Measurements from ENCODE around the gene C10orf90.

The C10orf90 gene

DNA sequence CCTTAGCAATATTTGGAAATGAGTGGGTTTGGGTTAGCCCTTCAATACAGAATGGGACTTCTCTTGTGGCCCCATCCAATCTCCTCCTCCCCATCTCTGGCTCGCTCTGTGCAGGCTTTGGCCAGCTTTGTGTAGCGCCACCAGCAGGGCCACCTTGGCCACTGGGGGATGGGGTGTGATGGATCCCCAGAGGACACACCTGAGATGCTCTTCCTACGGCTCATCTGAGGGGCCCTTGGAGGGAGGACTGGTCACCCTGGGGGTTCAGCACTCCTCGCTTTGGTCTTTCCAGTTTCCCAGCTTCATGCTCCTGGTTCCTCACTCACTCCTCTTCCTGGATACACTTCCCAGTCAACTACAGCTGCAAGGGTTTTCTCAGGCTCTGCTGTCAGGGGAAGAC, 15.3 kb upstream of the C10orf90 start (continued):
- TF ChIP-seq, protein P1, sequence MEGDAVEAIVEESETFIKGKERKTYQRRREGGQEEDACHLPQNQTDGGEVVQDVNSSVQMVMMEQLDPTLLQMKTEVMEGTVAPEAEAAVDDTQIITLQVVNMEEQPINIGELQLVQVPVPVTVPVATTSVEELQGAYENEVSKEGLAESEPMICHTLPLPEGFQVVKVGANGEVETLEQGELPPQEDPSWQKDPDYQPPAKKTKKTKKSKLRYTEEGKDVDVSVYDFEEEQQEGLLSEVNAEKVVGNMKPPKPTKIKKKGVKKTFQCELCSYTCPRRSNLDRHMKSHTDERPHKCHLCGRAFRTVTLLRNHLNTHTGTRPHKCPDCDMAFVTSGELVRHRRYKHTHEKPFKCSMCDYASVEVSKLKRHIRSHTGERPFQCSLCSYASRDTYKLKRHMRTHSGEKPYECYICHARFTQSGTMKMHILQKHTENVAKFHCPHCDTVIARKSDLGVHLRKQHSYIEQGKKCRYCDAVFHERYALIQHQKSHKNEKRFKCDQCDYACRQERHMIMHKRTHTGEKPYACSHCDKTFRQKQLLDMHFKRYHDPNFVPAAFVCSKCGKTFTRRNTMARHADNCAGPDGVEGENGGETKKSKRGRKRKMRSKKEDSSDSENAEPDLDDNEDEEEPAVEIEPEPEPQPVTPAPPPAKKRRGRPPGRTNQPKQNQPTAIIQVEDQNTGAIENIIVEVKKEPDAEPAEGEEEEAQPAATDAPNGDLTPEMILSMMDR (tag by site-specific recombination; IDR thresholded peaks at IDR 0.05), result no peak

DNA sequence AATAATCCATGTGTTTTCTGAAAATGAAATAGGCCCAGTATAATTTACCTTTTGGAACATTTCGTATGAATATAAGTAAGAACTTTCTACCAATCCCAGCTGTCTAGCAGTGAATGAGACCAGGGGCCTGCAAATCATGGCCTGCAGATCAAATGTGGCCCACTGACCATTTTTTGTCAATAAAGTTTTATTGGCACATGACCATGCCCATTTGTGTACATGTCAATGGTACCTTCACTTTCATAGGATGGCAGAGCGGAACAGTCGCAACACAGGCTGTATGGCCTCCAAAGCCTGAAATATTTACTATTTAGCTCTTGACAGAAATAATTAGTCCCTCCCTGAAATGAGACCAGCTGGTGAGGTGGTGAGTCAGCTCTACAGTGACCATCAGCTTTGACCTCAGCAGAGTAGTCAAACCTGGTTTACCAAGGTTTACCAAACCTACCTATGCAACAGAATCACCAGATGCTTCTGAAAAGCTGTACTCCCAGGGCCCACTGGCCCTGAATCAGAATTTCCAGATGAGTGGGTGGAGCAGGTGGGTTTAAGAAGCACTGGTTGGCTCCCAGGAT, 13.8 kb upstream of the C10orf90 start:
- no peak for TF ChIP-seq ZFP3 (tag by site-specific recombination; IDR thresholded peaks at IDR 0.05; ENCODE audit: low read depth)
- no peak for TF ChIP-seq ZNF629 (tag by site-specific recombination; IDR thresholded peaks at IDR 0.05)
- no peak for TF ChIP-seq ZNF354C (tag by site-specific recombination; IDR thresholded peaks at IDR 0.05; ENCODE audit: borderline replicate concordance, low read depth)
- TF ChIP-seq ZNF221 (tag by site-specific recombination; IDR thresholded peaks at IDR 0.05; ENCODE audit: borderline replicate concordance), result no peak
- no peak for TF ChIP-seq ZNF843 (tag by site-specific recombination; IDR thresholded peaks at IDR 0.05)
- no peak for TF ChIP-seq ZNF664 (tag by site-specific recombination; IDR thresholded peaks at IDR 0.05)
- no peak for TF ChIP-seq ZBTB20 (tag by site-specific recombination; IDR thresholded peaks at IDR 0.05)
- TF ChIP-seq ZNF830 (tag by site-specific recombination; IDR thresholded peaks at IDR 0.05; ENCODE audit: low read depth), result no peak
- no peak for TF ChIP-seq MYNN (tag by site-specific recombination; IDR thresholded peaks at IDR 0.05; ENCODE audit: borderline replicate concordance)
- TF ChIP-seq, protein P2, sequence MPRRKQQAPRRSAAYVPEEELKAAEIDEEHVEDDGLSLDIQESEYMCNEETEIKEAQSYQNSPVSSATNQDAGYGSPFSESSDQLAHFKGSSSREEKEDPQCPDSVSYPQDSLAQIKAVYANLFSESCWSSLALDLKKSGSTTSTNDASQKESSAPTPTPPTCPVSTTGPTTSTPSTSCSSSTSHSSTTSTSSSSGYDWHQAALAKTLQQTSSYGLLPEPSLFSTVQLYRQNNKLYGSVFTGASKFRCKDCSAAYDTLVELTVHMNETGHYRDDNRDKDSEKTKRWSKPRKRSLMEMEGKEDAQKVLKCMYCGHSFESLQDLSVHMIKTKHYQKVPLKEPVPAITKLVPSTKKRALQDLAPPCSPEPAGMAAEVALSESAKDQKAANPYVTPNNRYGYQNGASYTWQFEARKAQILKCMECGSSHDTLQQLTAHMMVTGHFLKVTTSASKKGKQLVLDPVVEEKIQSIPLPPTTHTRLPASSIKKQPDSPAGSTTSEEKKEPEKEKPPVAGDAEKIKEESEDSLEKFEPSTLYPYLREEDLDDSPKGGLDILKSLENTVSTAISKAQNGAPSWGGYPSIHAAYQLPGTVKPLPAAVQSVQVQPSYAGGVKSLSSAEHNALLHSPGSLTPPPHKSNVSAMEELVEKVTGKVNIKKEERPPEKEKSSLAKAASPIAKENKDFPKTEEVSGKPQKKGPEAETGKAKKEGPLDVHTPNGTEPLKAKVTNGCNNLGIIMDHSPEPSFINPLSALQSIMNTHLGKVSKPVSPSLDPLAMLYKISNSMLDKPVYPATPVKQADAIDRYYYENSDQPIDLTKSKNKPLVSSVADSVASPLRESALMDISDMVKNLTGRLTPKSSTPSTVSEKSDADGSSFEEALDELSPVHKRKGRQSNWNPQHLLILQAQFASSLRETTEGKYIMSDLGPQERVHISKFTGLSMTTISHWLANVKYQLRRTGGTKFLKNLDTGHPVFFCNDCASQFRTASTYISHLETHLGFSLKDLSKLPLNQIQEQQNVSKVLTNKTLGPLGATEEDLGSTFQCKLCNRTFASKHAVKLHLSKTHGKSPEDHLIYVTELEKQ (tag by site-specific recombination; IDR thresholded peaks at IDR 0.05; ENCODE audit: borderline replicate concordance), result no peak
- no peak for TF ChIP-seq YY1 (tag by site-specific recombination; IDR thresholded peaks at IDR 0.05)
- TF ChIP-seq WT1 (tag by site-specific recombination; IDR thresholded peaks at IDR 0.05), result no peak
- TF ChIP-seq ZNF2 (tag by site-specific recombination; IDR thresholded peaks at IDR 0.05), result no peak
- TF ChIP-seq ZNF585B (tag by site-specific recombination; IDR thresholded peaks at IDR 0.05), result no peak
- H3K27ac ChIP-seq (ENCODE audit: extremely low read depth, low read depth, low read length), result no peak overlapping the region
- H3K9me3 ChIP-seq (ENCODE audit: control insufficient read depth, insufficient read depth, low read depth, low read length), result no peaks in the 10 kb centered on the region
- H3K4me3 ChIP-seq (ENCODE audit: low read depth, low read length), result no peak overlapping the region
- H3K4me1 ChIP-seq (ENCODE audit: control insufficient read depth, insufficient read depth, low read length), result no peaks in the 10 kb centered on the region
- CTCF ChIA-PET, result no interaction called here
- POLR2A ChIA-PET, result no interaction called here
- H3K36me3 ChIP-seq (ENCODE audit: control insufficient read depth in 2 of 2, insufficient read depth in 1 of 2, low read length in 2 of 2), result no peaks in the 10 kb centered on the region

DNA sequence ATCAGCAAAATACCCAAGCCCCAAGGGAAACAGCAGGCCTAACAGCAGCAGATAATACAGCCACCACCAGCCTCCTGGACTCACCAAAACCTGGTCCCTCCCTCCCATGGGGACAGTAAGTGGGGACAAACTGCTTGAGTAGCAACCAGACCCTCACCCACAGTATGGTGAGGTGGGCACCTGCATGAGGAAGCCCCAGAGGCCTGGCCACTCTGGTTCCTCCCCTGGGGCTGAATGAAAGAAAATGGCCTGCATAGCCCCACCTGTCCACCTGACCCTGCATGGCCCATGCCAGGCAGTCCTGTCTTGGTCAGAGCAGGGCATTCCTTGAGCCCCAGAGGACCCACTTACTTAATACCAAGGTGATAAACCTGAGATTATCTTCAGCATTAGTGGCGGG, 13.0 kb upstream of the C10orf90 start:
- Histone ChIP-seq H3K36me3 (ENCODE audit: control insufficient read depth in 2 of 2, insufficient read depth in 1 of 2, low read length in 2 of 2) (no peaks in the 10 kb centered on the region), H3K4me3 (ENCODE audit: low read depth, low read length) (no peak overlapping the region), H3K27ac (ENCODE audit: extremely low read depth, low read depth, low read length) (no peak overlapping the region), H3K9me3 (ENCODE audit: control insufficient read depth, insufficient read depth, low read depth, low read length) (no peaks in the 10 kb centered on the region), H3K4me1 (ENCODE audit: control insufficient read depth, insufficient read depth, low read length) (no peaks in the 10 kb centered on the region)
- ChIA-PET POLR2A (no interaction called here), CTCF (no interaction called here)
- TF ChIP-seq GLIS2 (tag by site-specific recombination; IDR thresholded peaks at IDR 0.05), result no peak
- TF ChIP-seq ZNF211 (tag by site-specific recombination; IDR thresholded peaks at IDR 0.05; ENCODE audit: low read depth), result no peak
- no peak for TF ChIP-seq ZNF423 (tag by site-specific recombination; IDR thresholded peaks at IDR 0.05)
- TF ChIP-seq ZFP69B (tag by site-specific recombination; IDR thresholded peaks at IDR 0.05), result no peak
- TF ChIP-seq ZBTB8A (tag by site-specific recombination; IDR thresholded peaks at IDR 0.05), result no peak
- TF ChIP-seq, protein P3, sequence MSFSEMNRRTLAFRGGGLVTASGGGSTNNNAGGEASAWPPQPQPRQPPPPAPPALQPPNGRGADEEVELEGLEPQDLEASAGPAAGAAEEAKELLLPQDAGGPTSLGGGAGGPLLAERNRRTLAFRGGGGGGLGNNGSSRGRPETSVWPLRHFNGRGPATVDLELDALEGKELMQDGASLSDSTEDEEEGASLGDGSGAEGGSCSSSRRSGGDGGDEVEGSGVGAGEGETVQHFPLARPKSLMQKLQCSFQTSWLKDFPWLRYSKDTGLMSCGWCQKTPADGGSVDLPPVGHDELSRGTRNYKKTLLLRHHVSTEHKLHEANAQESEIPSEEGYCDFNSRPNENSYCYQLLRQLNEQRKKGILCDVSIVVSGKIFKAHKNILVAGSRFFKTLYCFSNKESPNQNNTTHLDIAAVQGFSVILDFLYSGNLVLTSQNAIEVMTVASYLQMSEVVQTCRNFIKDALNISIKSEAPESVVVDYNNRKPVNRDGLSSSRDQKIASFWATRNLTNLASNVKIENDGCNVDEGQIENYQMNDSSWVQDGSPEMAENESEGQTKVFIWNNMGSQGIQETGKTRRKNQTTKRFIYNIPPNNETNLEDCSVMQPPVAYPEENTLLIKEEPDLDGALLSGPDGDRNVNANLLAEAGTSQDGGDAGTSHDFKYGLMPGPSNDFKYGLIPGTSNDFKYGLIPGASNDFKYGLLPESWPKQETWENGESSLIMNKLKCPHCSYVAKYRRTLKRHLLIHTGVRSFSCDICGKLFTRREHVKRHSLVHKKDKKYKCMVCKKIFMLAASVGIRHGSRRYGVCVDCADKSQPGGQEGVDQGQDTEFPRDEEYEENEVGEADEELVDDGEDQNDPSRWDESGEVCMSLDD (tag by site-specific recombination; IDR thresholded peaks at IDR 0.05), result no peak
- TF ChIP-seq ZNF24 (tag by site-specific recombination; IDR thresholded peaks at IDR 0.05), result no peak
- no peak for TF ChIP-seq ZNF112 (tag by site-specific recombination; IDR thresholded peaks at IDR 0.05)

Measured in HEK293 (cell line).